ENCODE measurements around the gene UBE2S. TPM values are rescaled to one million over a fixed set of nuclear protein-coding genes. Genes with fewer than 3 reads are reported as not detected.

Gene UBE2S
- total and polyA plus RNA-seq, 2 donors (not counting 1 experiment from before 2014, with no cell fraction given): 20.6 to 72.7 TPM

DNA sequence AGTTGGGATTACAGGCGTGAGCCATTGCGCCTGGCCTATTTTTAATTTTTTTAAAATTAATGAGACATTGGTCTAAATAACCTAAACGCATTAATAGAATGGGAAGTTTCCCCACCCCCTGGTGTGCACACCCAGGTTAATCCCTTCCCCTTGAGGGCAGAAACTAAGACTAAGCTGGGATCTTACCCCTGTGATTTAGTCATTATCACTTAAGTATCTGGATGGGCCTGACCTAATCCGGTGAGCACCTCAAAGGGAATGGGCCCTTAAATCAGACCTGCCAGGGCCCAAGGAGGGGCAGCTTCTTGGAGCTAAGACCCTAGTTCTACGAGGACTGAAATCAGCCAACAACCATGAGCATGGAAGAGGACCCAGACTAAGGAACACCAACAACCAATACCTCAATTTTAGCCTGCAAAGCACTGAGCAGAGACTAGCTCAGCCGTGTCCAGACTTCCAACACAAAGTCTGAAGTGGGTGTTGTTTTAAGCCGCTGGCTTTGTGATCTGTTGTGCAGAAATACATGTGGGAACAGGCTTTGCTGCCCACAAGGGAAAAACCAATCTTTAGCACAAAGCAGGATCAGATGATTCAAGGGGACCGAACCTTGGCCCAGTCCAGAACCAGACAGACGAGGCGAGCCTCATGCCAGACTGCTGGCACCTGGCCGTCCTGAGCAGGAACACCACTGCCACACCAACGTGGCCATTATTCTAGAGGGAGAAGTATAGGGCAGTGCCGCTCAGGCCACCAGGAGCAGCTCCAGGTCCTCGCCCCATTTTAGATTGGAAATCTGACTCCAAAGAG lies 7.1 kb downstream of the UBE2S start:
- CTCF ChIA-PET: interaction anchor here (1.0 to 1.3 kb wide), 2 partner anchors 103 to 259 kb away, joined by 3 read pairs; no protein-coding TSS in a partner anchor
- no peaks in the 10 kb centered on the region for H3K9me3 Mint-ChIP-seq (ENCODE audit: insufficient read depth)
- no peak overlapping the region for H3K9ac ChIP-seq (ENCODE audit: low read length)

More for the DNA sequence above, 7.1 kb downstream of the UBE2S start:
- H3K79me2 ChIP-seq (ENCODE audit: control insufficient read depth, insufficient read depth, low read length): peaks cover 7% of the 10 kb centered on the region
- no peak overlapping the region for H3K27ac ChIP-seq (ENCODE audit: low read length in 2 of 2)
- peaks cover 6% of the 10 kb centered on the region for H4K20me1 ChIP-seq (ENCODE audit: control insufficient read depth, insufficient read depth, low read length, poor library complexity, severe bottlenecking)
- no peaks in the 10 kb centered on the region for H3K27me3 ChIP-seq (replicated peaks in 1 of 4; ENCODE audit: control extremely low read depth in 1 of 4, control insufficient read depth in 3 of 4, insufficient read depth in 4 of 4, low read length in 3 of 4)
- H3K4me1 Mint-ChIP-seq: peaks cover 4% of the 10 kb centered on the region
- no peak overlapping the region for H3K4me3 Mint-ChIP-seq
- H3K4me1 ChIP-seq (ENCODE audit: control insufficient read depth in 2 of 2, insufficient read depth in 2 of 2, low read length in 2 of 2): peaks cover 0 to 1% of the 10 kb centered on the region in 2 donors
- no peak overlapping the region for H3K4me3 ChIP-seq (ENCODE audit: control extremely low read depth in 1 of 5, extremely low read depth in 1 of 5, insufficient read depth in 1 of 5, low read depth in 2 of 5, low read length in 4 of 5)
- intact Hi-C loops (cut with micrococcal nuclease): no loop called here
- 90% methylated on average over 10 of the region's 14 CpGs for WGBS (ENCODE audit: insufficient coverage)
- DNase-seq (peak; percentile 14), ATAC-seq (ENCODE audit: low read depth) (no peak)
- no peaks in the 10 kb centered on the region for H3K27me3 Mint-ChIP-seq
- no peaks in the 10 kb centered on the region for H3K9me3 ChIP-seq (ENCODE audit: control extremely low read depth in 1 of 3, control insufficient read depth in 2 of 3, insufficient read depth in 1 of 3, low read length in 2 of 3)
- H3K36me3 ChIP-seq (replicated peaks in 1 of 2; ENCODE audit: control extremely low read depth in 1 of 2, control insufficient read depth in 1 of 2, extremely low read depth in 1 of 2, insufficient read depth in 2 of 2, low read length in 1 of 2): peaks cover 0 to 45% of the 10 kb centered on the region in 2 experiments
- no peak overlapping the region for H3K27ac Mint-ChIP-seq
- TF ChIP-seq CTCF (IDR thresholded peaks at IDR 0.05) (no peak), EZH2 (IDR thresholded peaks at IDR 0.05; ENCODE audit: borderline replicate concordance, insufficient read depth, low read depth, low read length, poor library complexity, severe bottlenecking) (no peak)
- no peak overlapping the region for H3K4me2 ChIP-seq (replicated peaks; ENCODE audit: low read depth, low read length, poor library complexity, severe bottlenecking)
- POLR2A ChIA-PET: interaction anchor here (1.4 kb wide), 1 partner anchor 16 kb away, joined by 3 read pairs; the partner anchor contains the start of gene TMEM238
- no peak overlapping the region for H2AFZ ChIP-seq (ENCODE audit: insufficient read depth, low read depth, low read length, poor library complexity, severe bottlenecking)
